K562 (cell line): ENCODE measurements around the gene AP2M1. TPM values are rescaled to one million over a fixed set of nuclear protein-coding genes. Genes with fewer than 3 reads are reported as not detected.

Experiments
- ATF6 ChIP-seq: sonication (generic); formaldehyde crosslinking; IDR thresholded peaks from 2 replicates; pipeline ENCODE4 v1.4.0; 2020; ENCODE audit warnings: mild to moderate bottlenecking, missing genetic modification reagents
- CBX1 ChIP-seq: sonication (generic); IDR thresholded peaks from 2 replicates; pipeline ENCODE4 v1.6.1; 2016; ENCODE audit warnings: antibody characterized with exemption, low read depth, mild to moderate bottlenecking
- CEBPG ChIP-seq, 3 experiments: fragments of 200-800 bp in 1 of 3; sonication (Bioruptor generic) in 1 of 3; sonication (generic) in 1 of 3; formaldehyde crosslinking in 1 of 3; IDR thresholded peaks in 2 of 3; conservative IDR thresholded peaks in 1 of 3; 2 replicates each; pipeline versions ENCODE4 v1.6.1 to v1.8.0; 2016 to 2022; ENCODE audit warnings: missing compliant biosample characterization in 2 of 3, missing genetic modification characterization in 2 of 3, mild to moderate bottlenecking in 1 of 3, missing genetic modification reagents in 1 of 3
- CUX1 ChIP-seq: fragments of 200-800 bp; sonication (Bioruptor generic); IDR thresholded peaks from 2 replicates; pipeline ENCODE4 v1.6.1; 2016; ENCODE audit warnings: missing genetic modification characterization, missing compliant biosample characterization
- E2F4 ChIP-seq: sonication (generic); formaldehyde crosslinking; IDR thresholded peaks from 2 replicates; pipeline ENCODE4 v1.8.0; 2022; ENCODE audit warnings: mild to moderate bottlenecking, low read depth, missing genetic modification reagents
- ETV6 ChIP-seq, 3 experiments: fragments of 150-350 bp in 1 of 3; sonication (generic) in 1 of 3; formaldehyde crosslinking in 1 of 3; IDR thresholded peaks; 2 replicates each; pipeline versions ENCODE4 v1.6.1 to v1.8.0; 2014 to 2022; ENCODE audit warnings: borderline replicate concordance in 2 of 3, low read depth in 2 of 3, antibody characterized with exemption in 1 of 3, low read length in 1 of 3, mild to moderate bottlenecking in 1 of 3, missing genetic modification reagents in 1 of 3
- HNRNPH1 ChIP-seq: fragments of 200-400 bp; formaldehyde crosslinking; optimal IDR thresholded peaks from 2 replicates; pipeline ENCODE3; 2017; ENCODE audit warnings: low read depth, mild to moderate bottlenecking, low read length, moderate library complexity
- JUNB ChIP-seq: fragments of 450-650 bp; formaldehyde crosslinking; conservative IDR thresholded peaks from 2 replicates; pipeline ENCODE4 v1.4.0; 2020; ENCODE audit warnings: mild to moderate bottlenecking
- MTA3 ChIP-seq: fragments of 450-650 bp; formaldehyde crosslinking; IDR thresholded peaks from 2 replicates; pipeline ENCODE4 v1.6.1; 2017; ENCODE audit warnings: mild to moderate bottlenecking, borderline replicate concordance
- TBP ChIP-seq: optimal IDR thresholded peaks from 2 replicates; pipeline ENCODE3; 2011; ENCODE audit warnings: low read depth, low read length, improper control_type of control experiment
- TRIM28 ChIP-seq: fragments of 450-650 bp; IDR thresholded peaks from 2 replicates; pipeline ENCODE4 v1.6.1; 2017
- U2AF1 ChIP-seq: fragments of 200-400 bp; formaldehyde crosslinking; optimal IDR thresholded peaks from 2 replicates; pipeline ENCODE3; 2017; ENCODE audit warnings: mild to moderate bottlenecking, low read depth, low read length, moderate library complexity
- ZNF175 ChIP-seq: fragments of 200-800 bp; sonication (Bioruptor generic); IDR thresholded peaks from 2 replicates; pipeline ENCODE4 v1.6.1; 2016; ENCODE audit warnings: low read depth, mild to moderate bottlenecking, missing genetic modification characterization, missing compliant biosample characterization
- ZNF239 ChIP-seq: fragments of 250-450 bp; sonication (Bioruptor Pico); IDR thresholded peaks from 2 replicates; pipeline ENCODE4 v1.4.0; 2020; ENCODE audit warnings: mild to moderate bottlenecking
- ZNF668 ChIP-seq: fragments of 250-450 bp; sonication (Bioruptor Pico); IDR thresholded peaks from 2 replicates; pipeline ENCODE4 v1.8.0; 2022; ENCODE audit warnings: mild to moderate bottlenecking, inconsistent platforms
- polyA plus RNA-seq, 8 experiments: library from polyadenylated mRNA; depleted of rRNA in 4 of 8; stranded (reverse) in 5 of 8; unstranded in 3 of 8; fragments of >200 nt; fragmentation: Nextera tagmentation in 2 of 8; fragmentation: Illumina TruSeq in 1 of 8; extraction: Ambion mirVana in 2 of 8; extraction: Trizol in 1 of 8; gene quantifications; 2 replicates each; pipeline versions ENCODE4 v1.2.1 to v1.2.3, GENCODE V29; 2011 to 2014; ENCODE audit warnings: inconsistent platforms in 1 of 8, missing spikeins in 1 of 8
- total RNA-seq, 7 experiments: library from RNA; depleted of rRNA in 6 of 7; stranded (reverse); fragments of >200 nt in 6 of 7; fragmentation: Illumina TruSeq in 2 of 7; extraction: Trizol in 2 of 7; gene quantifications; 2 replicates each; pipeline versions ENCODE4 v1.2.1 to v1.2.3, GENCODE V29; 2011 to 2021; ENCODE audit warnings: low replicate concordance in 1 of 7

Gene AP2M1
- total and polyA plus RNA-seq, 9 of the 15 experiments (the other 6 are each of a cell fraction or from before 2014, with no cell fraction given), result 118 to 505 (median 296) TPM

GRCh38 chr3:184135149-184135910, 39.3 kb upstream of the AP2M1 start, which contains the start of gene EIF2B5 (continued):
- TF ChIP-seq E2F4 (CRISPR knock-in tag) (no peak; the same call in 1 of the 2 replicates), JUNB (CRISPR knock-in tag) (no peak), TRIM28 (no peak), U2AF1 (no peak), ZNF239 (CRISPR knock-in tag) (no peak), ATF6 (peak; percentile 78), TBP (peak; percentile 93), ZNF668 (CRISPR knock-in tag) (no peak), CUX1 (CRISPR knock-in tag) (no peak), CBX1 (peak; percentile 90; the same call in 1 of the 2 replicates), ZNF175 (CRISPR knock-in tag) (no peak), HNRNPH1 (no peak), ETV6 (IDR thresholded peaks at IDR 0.05; ENCODE audit: borderline replicate concordance in 1 of 2, low read depth in 2 of 2, low read length in 1 of 2) (0 out of 4 replicates have a peak, but pooled peaks have one; percentile 45 to 58), ETV6 (CRISPR knock-in tag; IDR thresholded peaks at IDR 0.05; ENCODE audit: borderline replicate concordance) (no peak), CEBPG (CRISPR knock-in tag; IDR thresholded peaks at IDR 0.05) (no peak; the same call in 1 of the 2 replicates), CEBPG (tag; conservative IDR thresholded peaks at IDR 0.05 in 1 of 2, IDR thresholded peaks at IDR 0.05 in 1 of 2) (no peak), MTA3 (peak; percentile 99)
